Measurements from ENCODE around the gene ATXN1L.

Gene ATXN1L

GRCh38 chr16:71865173-71865863 lies 19.5 kb downstream of the ATXN1L start:
- TF ChIP-seq TAF1 (IDR thresholded peaks at IDR 0.05; ENCODE audit: borderline replicate concordance, insufficient read depth, low read length) = no peak

- no peak for TF ChIP-seq SIN3A (IDR thresholded peaks at IDR 0.05; ENCODE audit: borderline replicate concordance, insufficient read depth, low read length)
These were observed 22.2 kb downstream of the ATXN1L start for GRCh38 chr16:71867939-71868338.

GRCh38 chr16:71869089-71869488 lies 23.3 kb downstream of the ATXN1L start:
- TF ChIP-seq FOXP2 (optimal IDR thresholded peaks at IDR 0.05; ENCODE audit: borderline replicate concordance, extremely low read depth, extremely low read length, insufficient read depth) (no peak), REST (IDR thresholded peaks at IDR 0.05; ENCODE audit: insufficient read depth in 1 of 2, low read depth in 2 of 2, low read length in 2 of 2) (no peak), TAF1 (IDR thresholded peaks at IDR 0.05; ENCODE audit: borderline replicate concordance, insufficient read depth, low read length) (no peak)

GRCh38 chr16:71870818-71871217 lies 25.0 kb downstream of the ATXN1L start:
- TF ChIP-seq TAF1 (IDR thresholded peaks at IDR 0.05; ENCODE audit: borderline replicate concordance, insufficient read depth, low read length) (no peak), POLR2AphosphoS5 (IDR thresholded peaks at IDR 0.05; ENCODE audit: low read depth, low read length) (no peak), FOXP2 (optimal IDR thresholded peaks at IDR 0.05; ENCODE audit: borderline replicate concordance, extremely low read depth, extremely low read length, insufficient read depth) (no peak), SIN3A (IDR thresholded peaks at IDR 0.05; ENCODE audit: borderline replicate concordance, insufficient read depth, low read length) (no peak), REST (IDR thresholded peaks at IDR 0.05; ENCODE audit: insufficient read depth in 1 of 2, low read depth in 2 of 2, low read length in 2 of 2) (no peak)

GRCh38 chr16:71873199-71873598 lies 27.4 kb downstream of the ATXN1L start:
- TF ChIP-seq TAF1 (IDR thresholded peaks at IDR 0.05; ENCODE audit: borderline replicate concordance, insufficient read depth, low read length) (no peak), POLR2AphosphoS5 (IDR thresholded peaks at IDR 0.05; ENCODE audit: low read depth, low read length) (no peak), FOXP2 (optimal IDR thresholded peaks at IDR 0.05; ENCODE audit: borderline replicate concordance, extremely low read depth, extremely low read length, insufficient read depth) (no peak), SIN3A (IDR thresholded peaks at IDR 0.05; ENCODE audit: borderline replicate concordance, insufficient read depth, low read length) (no peak), REST (IDR thresholded peaks at IDR 0.05; ENCODE audit: insufficient read depth in 1 of 2, low read depth in 2 of 2, low read length in 2 of 2) (no peak)

GRCh38 chr16:71878911-71879310 lies 33.1 kb downstream of the ATXN1L start:
- TF ChIP-seq FOXP2 (optimal IDR thresholded peaks at IDR 0.05; ENCODE audit: borderline replicate concordance, extremely low read depth, extremely low read length, insufficient read depth) (no peak), TAF1 (IDR thresholded peaks at IDR 0.05; ENCODE audit: borderline replicate concordance, insufficient read depth, low read length) (no peak), REST (IDR thresholded peaks at IDR 0.05; ENCODE audit: insufficient read depth in 1 of 2, low read depth in 2 of 2, low read length in 2 of 2) (no peak), SIN3A (IDR thresholded peaks at IDR 0.05; ENCODE audit: borderline replicate concordance, insufficient read depth, low read length) (no peak), POLR2AphosphoS5 (IDR thresholded peaks at IDR 0.05; ENCODE audit: low read depth, low read length) (no peak)

All from PFSK-1 (cell line).